ENCODE results near the gene TIA1.
"Not testable (repeated sequence)": the region's sequence is repeated elsewhere in the genome, so short reads cannot be mapped to it uniquely, and the experiment has no call there.

Gene TIA1, protein sequence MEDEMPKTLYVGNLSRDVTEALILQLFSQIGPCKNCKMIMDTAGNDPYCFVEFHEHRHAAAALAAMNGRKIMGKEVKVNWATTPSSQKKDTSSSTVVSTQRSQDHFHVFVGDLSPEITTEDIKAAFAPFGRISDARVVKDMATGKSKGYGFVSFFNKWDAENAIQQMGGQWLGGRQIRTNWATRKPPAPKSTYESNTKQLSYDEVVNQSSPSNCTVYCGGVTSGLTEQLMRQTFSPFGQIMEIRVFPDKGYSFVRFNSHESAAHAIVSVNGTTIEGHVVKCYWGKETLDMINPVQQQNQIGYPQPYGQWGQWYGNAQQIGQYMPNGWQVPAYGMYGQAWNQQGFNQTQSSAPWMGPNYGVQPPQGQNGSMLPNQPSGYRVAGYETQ

DNA sequence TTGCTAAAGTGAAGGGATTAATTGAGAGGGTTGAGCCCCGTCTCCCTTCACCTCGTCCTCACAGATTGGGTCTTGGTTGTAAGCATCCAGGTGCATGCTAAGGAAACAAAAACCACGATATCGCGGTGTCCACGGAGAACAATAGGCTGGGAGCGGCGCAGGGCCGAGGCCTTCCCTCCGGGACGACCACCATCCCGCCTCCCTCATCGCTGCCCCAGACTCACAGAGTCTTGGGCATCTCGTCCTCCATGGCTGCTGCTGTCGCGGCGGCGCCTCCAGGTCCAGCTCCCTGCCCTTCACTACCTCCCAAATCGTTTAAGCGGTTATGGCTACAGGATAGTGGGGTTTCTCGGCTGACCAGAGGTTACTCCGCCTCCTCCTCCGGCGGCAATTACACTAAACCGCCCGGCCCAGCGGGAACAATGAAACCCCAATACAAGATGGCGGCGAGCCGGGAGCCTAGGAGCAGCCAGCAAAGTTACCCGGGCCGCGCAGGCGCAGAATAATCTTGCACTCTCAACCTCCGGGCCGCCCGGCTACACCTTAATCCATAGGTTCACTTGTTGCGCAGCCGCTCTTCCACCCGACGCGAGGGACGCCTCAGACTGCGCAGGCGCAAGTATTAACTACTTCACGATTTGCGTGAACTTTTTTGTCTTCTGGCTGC is at the start of gene TIA1:
Gene TIA1 (minus strand): TSS at position 448 of the 667 bp plus-strand sequence. CDS start 198 bp downstream, at position 250.
- Mint-ChIP-seq H3K27ac (ENCODE audit: low read depth) (peak within 1 kb of the TSS; percentile 94), H3K27me3 (no peaks in the 10 kb centered on the region), H3K4me1 (peaks cover 39% of the 10 kb centered on the region), H3K4me3 (peak within 1 kb of the TSS; percentile 86), H3K9me3 (no peaks in the 10 kb centered on the region), H3K36me3 (ENCODE audit: insufficient read depth) (peaks cover 25% of the 10 kb centered on the region)
- peak; percentile 97 for ATAC-seq (replicated peaks; ENCODE audit: extremely low read depth, poor library complexity, severe bottlenecking)
- peak; percentile 95 to 96 for DNase-seq (ENCODE audit: low spot score in 2 of 2)

GRCh38 chr2:70297828-70298227 is 49.4 kb upstream of the TIA1 start:
- not testable (repeated sequence) for H3K4me1 Mint-ChIP-seq; H3K27me3 Mint-ChIP-seq; ATAC-seq (replicated peaks; ENCODE audit: extremely low read depth, poor library complexity, severe bottlenecking); H3K4me3 Mint-ChIP-seq; H3K27ac Mint-ChIP-seq (ENCODE audit: low read depth); DNase-seq (ENCODE audit: low spot score in 2 of 2); H3K9me3 Mint-ChIP-seq
- peaks cover 44% of the 10 kb centered on the region for H3K36me3 Mint-ChIP-seq (ENCODE audit: insufficient read depth)

- Mint-ChIP-seq H3K4me3 (no peak overlapping the region), H3K27ac (ENCODE audit: low read depth) (peak overlapping the region; percentile 2), H3K9me3 (no peaks in the 10 kb centered on the region), H3K27me3 (no peaks in the 10 kb centered on the region), H3K4me1 (peaks cover 25% of the 10 kb centered on the region), H3K36me3 (ENCODE audit: insufficient read depth) (peaks cover 86% of the 10 kb centered on the region)
- ATAC-seq (replicated peaks; ENCODE audit: extremely low read depth, poor library complexity, severe bottlenecking) (no peak), DNase-seq (ENCODE audit: low spot score in 2 of 2) (no peak)
These were observed 35.2 kb upstream of the TIA1 start for GRCh38 chr2:70283500-70284191.

- DNase-seq (ENCODE audit: low spot score in 2 of 2): no peak
- H3K9me3 Mint-ChIP-seq: no peaks in the 10 kb centered on the region
- H3K36me3 Mint-ChIP-seq (ENCODE audit: insufficient read depth): peaks cover 80% of the 10 kb centered on the region
- peaks cover 25% of the 10 kb centered on the region for H3K4me1 Mint-ChIP-seq
- ATAC-seq (replicated peaks; ENCODE audit: extremely low read depth, poor library complexity, severe bottlenecking): no peak
- no peak overlapping the region for H3K4me3 Mint-ChIP-seq
- no peaks in the 10 kb centered on the region for H3K27me3 Mint-ChIP-seq
- peak overlapping the region; percentile 2 for H3K27ac Mint-ChIP-seq (ENCODE audit: low read depth)
These were observed 34.0 kb upstream of the TIA1 start for GRCh38 chr2:70282439-70282838.

- H3K27ac Mint-ChIP-seq (ENCODE audit: low read depth): no peak overlapping the region
- peaks cover 78% of the 10 kb centered on the region for H3K36me3 Mint-ChIP-seq (ENCODE audit: insufficient read depth)
- no peak for ATAC-seq (replicated peaks; ENCODE audit: extremely low read depth, poor library complexity, severe bottlenecking)
- H3K27me3 Mint-ChIP-seq: no peaks in the 10 kb centered on the region
- no peak for DNase-seq (ENCODE audit: low spot score in 2 of 2)
- no peak overlapping the region for H3K4me3 Mint-ChIP-seq
- H3K4me1 Mint-ChIP-seq: peaks cover 20% of the 10 kb centered on the region
- no peaks in the 10 kb centered on the region for H3K9me3 Mint-ChIP-seq
These were observed 31.9 kb upstream of the TIA1 start for GRCh38 chr2:70280242-70280798.

DNA sequence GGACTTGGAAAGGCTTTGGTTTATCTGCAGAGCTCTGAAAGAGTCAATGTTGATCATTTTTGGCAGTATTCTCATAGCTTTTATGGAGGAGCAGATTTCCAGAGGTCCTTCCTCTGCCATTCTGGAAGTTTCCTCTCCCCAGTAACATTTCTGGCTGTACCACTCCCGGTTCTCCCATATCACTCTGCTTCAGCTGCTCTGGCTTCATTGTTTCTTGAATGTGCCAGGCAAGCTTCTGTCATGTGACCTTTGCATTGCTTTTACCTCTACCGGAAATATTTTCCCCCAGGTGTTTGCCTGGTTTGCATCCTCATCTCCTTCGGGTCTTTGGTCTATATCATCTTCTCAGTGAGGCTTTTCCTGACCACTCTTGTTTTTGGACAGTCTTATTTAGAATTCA is 21.9 kb upstream of the TIA1 start:
- Mint-ChIP-seq H3K36me3 (ENCODE audit: insufficient read depth) (peaks cover 24% of the 10 kb centered on the region), H3K4me3 (no peak overlapping the region), H3K9me3 (no peaks in the 10 kb centered on the region), H3K27me3 (no peaks in the 10 kb centered on the region), H3K27ac (ENCODE audit: low read depth) (peak overlapping the region; percentile 67), H3K4me1 (peaks cover 6% of the 10 kb centered on the region)
- DNase-seq (ENCODE audit: low spot score in 2 of 2) (no peak), ATAC-seq (replicated peaks; ENCODE audit: extremely low read depth, poor library complexity, severe bottlenecking) (no peak)

GRCh38 chr2:70269422-70270302 is 21.2 kb upstream of the TIA1 start:
- ATAC-seq (replicated peaks; ENCODE audit: extremely low read depth, poor library complexity, severe bottlenecking); DNase-seq (ENCODE audit: low spot score in 2 of 2); H3K9me3 Mint-ChIP-seq; H3K4me1 Mint-ChIP-seq; H3K27me3 Mint-ChIP-seq; H3K4me3 Mint-ChIP-seq: not testable (repeated sequence)
- Mint-ChIP-seq H3K27ac (ENCODE audit: low read depth) (peak overlapping the region; percentile 67), H3K36me3 (ENCODE audit: insufficient read depth) (peaks cover 20% of the 10 kb centered on the region)

DNA sequence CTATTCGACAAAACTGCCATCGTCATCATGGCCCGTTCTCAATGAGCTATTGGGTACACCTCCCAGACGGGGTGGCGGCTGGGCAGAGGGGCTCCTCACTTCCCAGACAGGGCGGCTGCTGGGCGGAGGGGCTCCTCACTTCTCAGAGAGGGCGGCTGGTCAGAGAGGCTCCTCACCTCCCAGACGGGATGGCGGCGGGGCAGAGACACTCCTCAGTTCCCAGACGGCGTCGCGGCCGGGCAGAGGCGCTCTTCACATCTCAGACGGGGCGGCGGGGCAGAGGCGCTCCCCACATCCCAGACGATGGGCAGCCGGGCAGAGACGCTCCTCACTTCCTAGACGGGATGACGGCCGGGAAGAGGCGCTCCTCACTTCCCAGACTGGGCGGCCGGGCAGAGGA is 18.5 kb upstream of the TIA1 start:
- H3K36me3 Mint-ChIP-seq (ENCODE audit: insufficient read depth): peaks cover 31% of the 10 kb centered on the region
- ATAC-seq (replicated peaks; ENCODE audit: extremely low read depth, poor library complexity, severe bottlenecking); DNase-seq (ENCODE audit: low spot score in 2 of 2); H3K4me3 Mint-ChIP-seq; H3K4me1 Mint-ChIP-seq; H3K9me3 Mint-ChIP-seq; H3K27me3 Mint-ChIP-seq; H3K27ac Mint-ChIP-seq (ENCODE audit: low read depth): not testable (repeated sequence)

DNA sequence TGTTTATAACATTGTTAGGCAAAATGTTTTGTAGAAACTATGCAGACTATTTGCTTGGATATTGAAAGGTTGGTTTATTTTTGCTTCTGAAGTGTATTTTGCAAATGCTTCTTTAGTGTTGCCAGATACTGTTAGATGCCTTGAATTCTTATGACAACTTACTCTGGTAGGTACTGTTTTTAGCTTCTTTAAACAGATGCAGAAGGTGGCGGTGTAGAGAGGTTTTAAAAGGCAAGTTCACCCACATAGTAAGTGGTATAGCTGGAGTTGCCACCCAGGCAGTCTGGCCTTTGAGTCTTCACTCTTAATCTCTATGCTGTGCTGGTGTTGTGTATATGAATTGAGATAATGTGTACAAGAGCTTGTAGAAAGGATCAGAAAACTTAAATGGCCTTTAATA is 13.1 kb upstream of the TIA1 start:
- Mint-ChIP-seq H3K9me3 (no peaks in the 10 kb centered on the region), H3K4me1 (peaks cover 14% of the 10 kb centered on the region), H3K4me3 (no peak overlapping the region), H3K27me3 (no peaks in the 10 kb centered on the region), H3K27ac (ENCODE audit: low read depth) (no peak overlapping the region), H3K36me3 (ENCODE audit: insufficient read depth) (peaks cover 36% of the 10 kb centered on the region)
- DNase-seq (ENCODE audit: low spot score in 2 of 2) (no peak), ATAC-seq (replicated peaks; ENCODE audit: extremely low read depth, poor library complexity, severe bottlenecking) (no peak)

DNA sequence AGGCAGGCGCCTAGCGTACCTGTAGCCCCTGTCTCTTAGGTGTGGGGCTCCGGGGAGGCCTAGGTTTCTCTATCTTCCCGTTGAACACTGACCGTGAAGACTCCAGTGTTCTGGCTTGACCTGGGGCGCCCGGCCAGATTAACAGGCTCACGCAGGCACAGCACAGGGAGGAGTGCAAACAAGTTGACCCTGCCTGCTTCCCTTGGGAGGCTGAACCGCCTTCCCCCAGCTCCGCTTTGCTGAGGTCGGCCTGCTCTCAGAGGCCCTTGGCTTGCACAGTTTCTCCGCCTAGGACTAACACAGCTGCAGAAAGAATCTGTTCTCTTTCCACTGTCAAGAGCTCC is 10.1 kb upstream of the TIA1 start:
- Mint-ChIP-seq H3K4me1 (peaks cover 14% of the 10 kb centered on the region), H3K36me3 (ENCODE audit: insufficient read depth) (peaks cover 23% of the 10 kb centered on the region), H3K27me3 (no peaks in the 10 kb centered on the region), H3K9me3 (no peaks in the 10 kb centered on the region), H3K4me3 (peak overlapping the region; percentile 87), H3K27ac (ENCODE audit: low read depth) (peak overlapping the region; percentile 88)
- DNase-seq (ENCODE audit: low spot score in 2 of 2) (no peak), ATAC-seq (replicated peaks; ENCODE audit: extremely low read depth, poor library complexity, severe bottlenecking) (no peak)

GRCh38 chr2:70255637-70256314 is 7.3 kb upstream of the TIA1 start:
- DNase-seq (ENCODE audit: low spot score in 2 of 2) (no peak), ATAC-seq (replicated peaks; ENCODE audit: extremely low read depth, poor library complexity, severe bottlenecking) (no peak)
- Mint-ChIP-seq H3K27me3 (no peaks in the 10 kb centered on the region), H3K4me3 (no peak overlapping the region), H3K36me3 (ENCODE audit: insufficient read depth) (peaks cover 11% of the 10 kb centered on the region), H3K27ac (ENCODE audit: low read depth) (no peak overlapping the region), H3K9me3 (no peaks in the 10 kb centered on the region), H3K4me1 (peaks cover 14% of the 10 kb centered on the region)
